ENCODE results near the gene DPEP1.

- TF ChIP-seq CTCF (IDR thresholded peaks at IDR 0.05) (no peak), EZH2 (IDR thresholded peaks at IDR 0.05; ENCODE audit: borderline replicate concordance, insufficient read depth, low read depth, low read length, poor library complexity, severe bottlenecking) (no peak)
These were observed 37.0 kb upstream of the DPEP1 start for GRCh38 chr16:89576153-89577054.
